MM.1S (cell line): ENCODE data around the gene KCTD6.

Experiments
- DNase-seq: peaks from one replicate; pipeline ENCODE4 v3.0.0-alpha.2; 2015
- H2AFZ ChIP-seq: fragments of 300-600 bp; sonication (generic); 2 replicates; pipeline ENCODE4 v1.6.0; 2016; ENCODE audit warnings: antibody characterized with exemption, low read length
- H3F3A ChIP-seq: fragments of 300-600 bp; sonication (generic); 2 replicates; pipeline ENCODE4 v1.6.1; 2016; ENCODE audit warnings: mild to moderate bottlenecking, antibody characterized with exemption, low read length, moderate library complexity, mixed read lengths; ENCODE audit not compliant: insufficient read depth
- H3K27ac ChIP-seq: fragments of 300-600 bp; sonication (generic); 2 replicates; pipeline ENCODE4 v1.5.1; 2016; ENCODE audit warnings: mild to moderate bottlenecking, low read length
- H3K27me3 ChIP-seq: fragments of 300-600 bp; sonication (generic); replicated peaks from 2 replicates; pipeline ENCODE4 v1.6.0; 2016; ENCODE audit warnings: low read length; ENCODE audit not compliant: insufficient read depth
- H3K36me3 ChIP-seq: fragments of 300-600 bp; sonication (generic); replicated peaks from 2 replicates; pipeline ENCODE4 v1.6.1; 2016; ENCODE audit warnings: mild to moderate bottlenecking, low read length, mixed read lengths; ENCODE audit not compliant: insufficient read depth
- H3K4me1 ChIP-seq: fragments of 300-600 bp; sonication (generic); 2 replicates; pipeline ENCODE4 v1.6.1; 2016; ENCODE audit warnings: low read length, mixed read lengths
- H3K4me2 ChIP-seq: fragments of 300-600 bp; sonication (generic); 2 replicates; pipeline ENCODE4 v1.6.0; 2016; ENCODE audit warnings: low read depth, low read length
- H3K4me3 ChIP-seq: fragments of 300-600 bp; sonication (generic); 2 replicates; pipeline ENCODE4 v1.5.1; 2016; ENCODE audit warnings: low read length, mixed read lengths
- H3K79me2 ChIP-seq: fragments of 300-600 bp; sonication (generic); 2 replicates; pipeline ENCODE4 v1.6.1; 2016; ENCODE audit warnings: mixed run types, low read length, mixed read lengths
- H3K9ac ChIP-seq: fragments of 300-600 bp; sonication (generic); 2 replicates; pipeline ENCODE4 v1.6.1; 2016; ENCODE audit warnings: low read length, mixed read lengths
- H3K9me2 ChIP-seq: fragments of 300-600 bp; sonication (generic); replicated peaks from 2 replicates; pipeline ENCODE4 v1.6.1; 2016; ENCODE audit warnings: mild to moderate bottlenecking, low read length, mixed read lengths; ENCODE audit not compliant: insufficient read depth
- H3K9me3 ChIP-seq: fragments of 300-600 bp; sonication (generic); replicated peaks from 2 replicates; pipeline ENCODE4 v1.6.1; 2016; ENCODE audit warnings: mild to moderate bottlenecking, low read length, mixed read lengths; ENCODE audit not compliant: insufficient read depth
- H4K20me1 ChIP-seq: fragments of 300-600 bp; sonication (generic); 2 replicates; pipeline ENCODE4 v1.6.1; 2016; ENCODE audit warnings: mild to moderate bottlenecking, low read length, moderate library complexity, mixed read lengths; ENCODE audit not compliant: insufficient read depth
- EZH2 ChIP-seq: fragments of 300-600 bp; sonication (generic); optimal IDR thresholded peaks from 2 replicates; pipeline ENCODE3; 2017; ENCODE audit warnings: low read depth, mild to moderate bottlenecking, antibody characterized with exemption, low read length, mixed read lengths
- EZH2phosphoT487 ChIP-seq: fragments of 300-600 bp; sonication (generic); IDR thresholded peaks from 2 replicates; pipeline ENCODE4 v1.6.1; 2018; ENCODE audit warnings: antibody characterized with exemption, low read length
- TF ChIP-seq, protein P1 (sequence below): fragments of 300-600 bp; sonication (generic); IDR thresholded peaks from 2 replicates; pipeline ENCODE4 v1.5.1; 2016; ENCODE audit warnings: antibody characterized with exemption, low read length, mixed read lengths

Gene KCTD6

DNA sequence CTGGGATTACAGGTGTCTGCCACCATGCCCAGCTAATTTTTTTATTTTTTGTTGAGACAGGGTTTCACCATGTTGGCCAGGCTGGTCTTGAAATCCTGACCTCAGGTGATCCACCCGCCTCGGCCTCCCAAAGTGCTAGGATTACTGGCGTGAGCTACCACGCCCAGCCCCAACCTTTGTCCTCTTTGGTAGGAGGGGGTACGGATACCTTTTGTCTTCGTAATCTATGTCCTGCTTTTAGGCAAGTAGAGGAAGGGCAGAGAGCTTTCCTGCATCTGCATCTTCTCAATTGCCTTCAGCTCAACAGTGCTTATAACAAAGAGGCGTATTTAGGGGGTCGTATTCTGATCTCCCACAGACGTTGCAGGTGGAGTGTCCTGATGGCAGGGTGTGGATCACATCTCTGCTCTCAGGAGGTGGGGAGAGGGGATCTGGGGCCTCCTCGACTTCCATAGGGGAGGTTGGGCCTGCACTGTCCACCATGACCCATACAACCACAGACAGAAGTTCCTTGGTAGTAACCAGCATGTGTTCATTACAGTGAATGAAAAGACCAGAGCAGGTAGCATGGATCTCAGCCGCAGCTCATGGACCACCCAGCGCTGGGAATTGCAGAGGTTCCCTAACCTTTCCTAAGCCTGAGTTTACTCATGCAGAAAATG lies 21.4 kb upstream of the KCTD6 start:
- no peak overlapping the region for H2AFZ ChIP-seq
- H3K9ac ChIP-seq, result no peak overlapping the region
- H3K27ac ChIP-seq, result no peak overlapping the region

DNA sequence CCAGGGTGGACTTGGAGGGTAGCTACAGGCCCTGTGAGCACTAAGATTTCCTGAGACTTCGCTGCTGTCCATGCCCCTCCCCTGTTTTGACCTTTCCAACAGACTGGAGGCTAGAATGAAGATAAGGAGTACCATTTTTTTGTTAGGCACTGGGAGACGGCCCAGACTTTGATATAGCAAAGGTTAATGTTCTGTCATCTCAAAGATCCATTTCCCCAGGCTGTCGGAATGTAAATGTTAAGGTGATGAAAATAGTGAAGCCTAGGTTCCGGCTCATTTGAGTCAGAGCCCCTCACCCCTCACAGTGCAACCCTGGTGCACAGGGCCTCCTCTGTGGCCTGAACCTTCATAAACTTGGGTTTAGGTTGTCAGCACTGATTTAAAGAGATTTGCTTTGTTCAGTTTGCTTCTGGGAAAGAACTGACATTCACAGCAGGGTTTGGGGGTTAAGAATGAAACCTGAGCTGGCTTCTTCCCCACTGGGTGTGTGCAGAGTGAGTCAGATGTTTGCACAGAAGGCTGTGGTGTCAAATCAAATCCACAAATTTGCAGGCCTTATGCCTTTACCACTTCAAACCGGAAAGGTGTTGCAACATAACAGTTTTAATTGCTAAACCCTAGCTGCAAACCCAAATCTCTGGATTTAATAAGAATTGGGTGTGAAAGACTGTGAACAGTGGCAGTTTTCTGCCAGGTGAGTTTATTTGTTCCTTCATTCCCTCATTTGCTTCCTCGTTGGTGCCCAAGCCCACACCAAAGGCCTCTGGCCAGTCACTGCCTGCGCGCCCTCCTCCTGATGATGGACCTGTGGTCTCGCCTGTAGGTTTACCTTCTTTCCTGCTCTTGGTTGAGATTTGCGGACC lies 20.6 kb upstream of the KCTD6 start:
- H3K27ac ChIP-seq, result no peak overlapping the region
- H3K27me3 ChIP-seq, result no peaks in the 10 kb centered on the region
- no peak overlapping the region for H3K4me2 ChIP-seq
- no peaks in the 10 kb centered on the region for H3F3A ChIP-seq
- no peaks in the 10 kb centered on the region for H3K36me3 ChIP-seq
- H4K20me1 ChIP-seq, result no peaks in the 10 kb centered on the region
- no peak overlapping the region; the same call in 1 of the 2 replicates for H2AFZ ChIP-seq
- TF ChIP-seq EZH2 (no peak), EZH2phosphoT487 (no peak)
- TF ChIP-seq, protein P1, sequence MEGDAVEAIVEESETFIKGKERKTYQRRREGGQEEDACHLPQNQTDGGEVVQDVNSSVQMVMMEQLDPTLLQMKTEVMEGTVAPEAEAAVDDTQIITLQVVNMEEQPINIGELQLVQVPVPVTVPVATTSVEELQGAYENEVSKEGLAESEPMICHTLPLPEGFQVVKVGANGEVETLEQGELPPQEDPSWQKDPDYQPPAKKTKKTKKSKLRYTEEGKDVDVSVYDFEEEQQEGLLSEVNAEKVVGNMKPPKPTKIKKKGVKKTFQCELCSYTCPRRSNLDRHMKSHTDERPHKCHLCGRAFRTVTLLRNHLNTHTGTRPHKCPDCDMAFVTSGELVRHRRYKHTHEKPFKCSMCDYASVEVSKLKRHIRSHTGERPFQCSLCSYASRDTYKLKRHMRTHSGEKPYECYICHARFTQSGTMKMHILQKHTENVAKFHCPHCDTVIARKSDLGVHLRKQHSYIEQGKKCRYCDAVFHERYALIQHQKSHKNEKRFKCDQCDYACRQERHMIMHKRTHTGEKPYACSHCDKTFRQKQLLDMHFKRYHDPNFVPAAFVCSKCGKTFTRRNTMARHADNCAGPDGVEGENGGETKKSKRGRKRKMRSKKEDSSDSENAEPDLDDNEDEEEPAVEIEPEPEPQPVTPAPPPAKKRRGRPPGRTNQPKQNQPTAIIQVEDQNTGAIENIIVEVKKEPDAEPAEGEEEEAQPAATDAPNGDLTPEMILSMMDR, result no peak
- H3K9me3 ChIP-seq, result no peaks in the 10 kb centered on the region
- H3K4me3 ChIP-seq, result no peak overlapping the region
- peak; percentile 30 for DNase-seq
- H3K9ac ChIP-seq, result no peak overlapping the region
- H3K9me2 ChIP-seq, result no peaks in the 10 kb centered on the region
- H3K79me2 ChIP-seq, result no peaks in the 10 kb centered on the region
- H3K4me1 ChIP-seq, result peaks cover 7% of the 10 kb centered on the region

More for the DNA sequence above, 21.4 kb upstream of the KCTD6 start:
- H3K79me2 ChIP-seq, result no peaks in the 10 kb centered on the region
- no peaks in the 10 kb centered on the region for H3K36me3 ChIP-seq
- H3F3A ChIP-seq, result no peaks in the 10 kb centered on the region
- H3K9me3 ChIP-seq, result no peaks in the 10 kb centered on the region
- DNase-seq, result no peak
- H3K27me3 ChIP-seq, result no peaks in the 10 kb centered on the region
- no peak overlapping the region for H3K4me2 ChIP-seq
- no peak overlapping the region for H3K4me3 ChIP-seq
- H4K20me1 ChIP-seq, result no peaks in the 10 kb centered on the region
- TF ChIP-seq EZH2phosphoT487 (no peak), EZH2 (no peak)
- TF ChIP-seq, protein P1, result no peak
- peaks cover 7% of the 10 kb centered on the region for H3K4me1 ChIP-seq
- H3K9me2 ChIP-seq, result no peaks in the 10 kb centered on the region

DNA sequence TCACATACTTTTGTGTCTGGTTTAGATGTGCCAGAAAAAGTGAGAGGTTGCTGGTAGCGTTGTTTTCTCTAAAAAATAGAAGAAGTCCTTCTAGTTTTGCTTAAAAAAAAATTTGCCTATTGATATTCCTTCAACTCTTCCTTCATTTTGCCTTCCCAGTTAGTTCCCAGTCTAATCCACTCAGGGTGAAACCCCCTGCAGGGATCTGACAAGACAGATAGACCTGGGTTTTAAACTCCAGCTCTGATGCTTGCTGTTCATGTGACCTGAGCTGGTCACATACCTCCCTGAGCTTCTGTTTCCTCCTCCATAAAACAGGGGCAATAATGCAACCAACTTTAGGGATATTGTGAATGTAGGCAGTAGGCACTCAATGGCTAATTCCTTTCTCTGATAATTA lies 18.6 kb upstream of the KCTD6 start:
- Histone ChIP-seq H3K36me3 (no peaks in the 10 kb centered on the region), H3K4me1 (peaks cover 7% of the 10 kb centered on the region), H3K27ac (no peak overlapping the region), H3K79me2 (no peaks in the 10 kb centered on the region), H3K9ac (no peak overlapping the region), H3K9me3 (no peaks in the 10 kb centered on the region), H3K4me2 (no peak overlapping the region), H3K4me3 (no peak overlapping the region), H3K9me2 (no peaks in the 10 kb centered on the region), H4K20me1 (no peaks in the 10 kb centered on the region), H3F3A (no peaks in the 10 kb centered on the region), H3K27me3 (no peaks in the 10 kb centered on the region), H2AFZ (no peak overlapping the region)
- TF ChIP-seq EZH2 (no peak), EZH2phosphoT487 (no peak)
- TF ChIP-seq, protein P1, result no peak
- DNase-seq, result no peak
